Lung (tissue), 12 donors: ENCODE measurements around the gene NUP88. TPM values are rescaled to one million over a fixed set of nuclear protein-coding genes. Genes with fewer than 3 reads are reported as not detected.

ENCODE experiments used
- ATAC-seq: fragments of 200-7000 bp; cut with Tn5 transposase; one replicate; pipeline ENCODE4 v1.9.1; 2020; ENCODE audit warnings: moderate number of reproducible peaks; ENCODE audit not compliant: insufficient read depth, low FRiP score
- DNase-seq, 3 donors: peaks; one replicate each; pipeline ENCODE4 v3.0.0-alpha.2; 2013 to 2017
- H3K27ac ChIP-seq, 2 donors: one replicate each; pipeline ENCODE4 v1.5.1; 2013; ENCODE audit warnings: mild to moderate bottlenecking in 2 of 2, moderate library complexity in 2 of 2, control low read depth in 1 of 2, inconsistent platforms in 1 of 2, low read depth in 1 of 2, low read length in 1 of 2
- H3K27me3 ChIP-seq, 3 donors: one replicate each; pipeline ENCODE4 v1.5.1; 2013; ENCODE audit warnings: low read length in 2 of 3; ENCODE audit not compliant: control insufficient read depth in 3 of 3, insufficient read depth in 3 of 3
- H3K36me3 ChIP-seq, 4 donors: one replicate each; pipeline ENCODE4 v1.5.1; 2013; ENCODE audit warnings: low read length in 4 of 4, mild to moderate bottlenecking in 1 of 4, moderate library complexity in 1 of 4; ENCODE audit not compliant: control insufficient read depth in 4 of 4, insufficient read depth in 4 of 4
- H3K4me1 ChIP-seq, 5 donors: one replicate each; pipeline ENCODE4 v1.5.1; 2013; ENCODE audit warnings: low read length in 5 of 5, mild to moderate bottlenecking in 2 of 5, moderate library complexity in 1 of 5; ENCODE audit not compliant: control insufficient read depth in 5 of 5, insufficient read depth in 5 of 5
- H3K4me3 ChIP-seq: one replicate; pipeline ENCODE4 v1.5.1; 2013; ENCODE audit warnings: mild to moderate bottlenecking, control low read depth, moderate library complexity
- H3K9ac ChIP-seq, 2 donors: one replicate each; pipeline ENCODE4 v1.5.1; 2013; ENCODE audit warnings: low read length in 2 of 2, control low read depth in 1 of 2; ENCODE audit not compliant: insufficient read depth in 1 of 2
- H3K9me3 ChIP-seq, 4 donors: one replicate each; pipeline ENCODE4 v1.5.1; 2013; ENCODE audit warnings: low read length in 3 of 4, mild to moderate bottlenecking in 1 of 4, moderate library complexity in 1 of 4; ENCODE audit not compliant: control insufficient read depth in 4 of 4, insufficient read depth in 3 of 4
- CTCF ChIP-seq: IDR thresholded peaks from 2 replicates; pipeline ENCODE4 v1.5.1; 2012; ENCODE audit warnings: mild to moderate bottlenecking; ENCODE audit errors: control extremely low read depth, extremely low read depth
- WGBS, 2 donors: extraction: QIAGEN DNeasy Blood & Tissue Kit; methylation state at CpG; one replicate each; pipeline ENCODE4 v1.1.7; 2013; 5-methylcytosine and 5-hydroxymethylcytosine counted together
- polyA plus RNA-seq, 2 donors: library from polyadenylated mRNA; stranded (reverse); fragments of 200-250 nt; gene quantifications; one replicate each; pipeline ENCODE4 v1.2.1, GENCODE V29; 2013
- total RNA-seq, 2 donors: library from RNA; depleted of rRNA in 1 of 2; stranded (reverse); fragments of >200 nt in 1 of 2; gene quantifications; one replicate each; pipeline ENCODE4 v1.2.1, GENCODE V29; 2014 to 2021
- donor health status: control.
- donor health status: control.
- donor health status: Bipolar disorder and iron deficiency.
- donor health status: healthy.
- donor health status: DM: yes; HTN: yes; CAD: no.

NUP88 gene
- total and polyA plus RNA-seq, 4 donors, result 30.0 to 76.4 (median 54.8) TPM

GRCh38 chr17:5355421-5356129 lies 63.9 kb downstream of the NUP88 start:
- Histone ChIP-seq H3K27ac (no peak overlapping the region), H3K27me3 (no peaks in the 10 kb centered on the region), H3K9ac (no peak overlapping the region), H3K4me3 (no peak overlapping the region), H3K36me3 (peaks cover 17 to 30% (median 26%) of the 10 kb centered on the region in 4 donors), H3K9me3 (no peaks in the 10 kb centered on the region), H3K4me1 (no peaks in the 10 kb centered on the region)
- WGBS, 2 donors, result 83 to 86% methylated on average over 3 of the region's 3 CpGs
- TF ChIP-seq CTCF, result no peak
- DNase-seq (no peak), ATAC-seq (no peak)

GRCh38 chr17:5354886-5355415 lies 64.5 kb downstream of the NUP88 start:
- Histone ChIP-seq H3K27ac (no peak overlapping the region), H3K4me3 (no peak overlapping the region), H3K36me3 (peaks cover 17 to 28% (median 25%) of the 10 kb centered on the region in 4 donors), H3K9me3 (no peaks in the 10 kb centered on the region), H3K27me3 (no peaks in the 10 kb centered on the region), H3K4me1 (no peaks in the 10 kb centered on the region), H3K9ac (no peak overlapping the region)
- DNase-seq, result no peak
- ATAC-seq, result no peak
- TF ChIP-seq CTCF, result no peak
- WGBS, 2 donors, result 84 to 94% methylated on average over 2 of the region's 2 CpGs

GRCh38 chr17:5354310-5354709 lies 65.2 kb downstream of the NUP88 start:
- Histone ChIP-seq H3K27ac (no peak overlapping the region), H3K4me3 (no peak overlapping the region), H3K9me3 (no peaks in the 10 kb centered on the region), H3K9ac (no peak overlapping the region), H3K4me1 (no peaks in the 10 kb centered on the region), H3K27me3 (no peaks in the 10 kb centered on the region), H3K36me3 (peaks cover 16 to 27% (median 24%) of the 10 kb centered on the region in 4 donors)
- ATAC-seq (no peak), DNase-seq (no peak)
- WGBS, 2 donors, result 89% methylated on average over 2 of the region's 2 CpGs
- TF ChIP-seq CTCF, result no peak
